Progenitor cell of endocrine pancreas (in vitro differentiated cells): ENCODE data around the gene GRK5. TPM values are rescaled to one million over a fixed set of nuclear protein-coding genes. Genes with fewer than 3 reads are reported as not detected.

ENCODE experiments used
- DNase-seq: peaks from one replicate; pipeline ENCODE4 v3.0.0; 2021; ENCODE audit warnings: low spot score; ENCODE audit not compliant: unreplicated experiment
- H3K27ac Mint-ChIP-seq: 2 replicates; pipeline ENCODE4 v1.8.0; 2021; ENCODE audit warnings: mild to moderate bottlenecking, moderate library complexity, mixed read lengths
- H3K27me3 Mint-ChIP-seq: 2 replicates; pipeline ENCODE4 v1.8.0; 2021; ENCODE audit warnings: mixed read lengths
- H3K36me3 Mint-ChIP-seq: 2 replicates; pipeline ENCODE4 v1.8.0; 2022; ENCODE audit warnings: mixed read lengths; ENCODE audit not compliant: insufficient read depth
- H3K4me1 Mint-ChIP-seq: 2 replicates; pipeline ENCODE4 v1.8.0; 2021; ENCODE audit warnings: low read depth, mixed read lengths
- H3K4me3 Mint-ChIP-seq: 2 replicates; pipeline ENCODE4 v1.8.0; 2021; ENCODE audit warnings: low read depth, mild to moderate bottlenecking, moderate library complexity, mixed read lengths
- H3K9me3 Mint-ChIP-seq: 2 replicates; pipeline ENCODE4 v1.8.0; 2021; ENCODE audit warnings: low read depth, mixed read lengths
- total RNA-seq: library from RNA; stranded (reverse); gene quantifications from 2 replicates; pipeline ENCODE4 v1.2.1, GENCODE V29; 2021
- TF ChIP-seq, protein P1 (sequence below): fragments of 200-600 bp; sonication (generic); IDR thresholded peaks from one replicate; pipeline ENCODE4 v1.5.0; 2021; ENCODE audit warnings: antibody characterized with exemption, mild to moderate bottlenecking; ENCODE audit not compliant: unreplicated experiment

The GRK5 gene
- total RNA-seq, 1 donor from 2014 or later, result 21.6 TPM

DNA sequence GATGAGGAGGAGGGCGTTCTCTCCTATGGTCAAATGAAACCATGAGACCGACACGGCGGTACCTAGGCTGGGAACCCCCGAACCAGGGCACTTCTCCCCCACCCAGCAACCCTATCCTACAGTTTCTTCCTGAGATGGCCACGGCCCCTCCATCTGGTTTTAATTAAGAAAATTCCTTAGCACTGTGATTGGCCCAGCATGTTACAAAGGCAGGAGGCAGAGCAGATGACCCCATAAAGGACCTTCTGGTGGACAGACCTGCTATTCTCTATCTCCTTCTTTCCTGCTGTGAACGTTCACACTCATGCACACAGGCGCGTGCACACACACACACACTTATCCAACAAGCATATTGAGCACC, 205.7 kb downstream of the GRK5 start:
- peak overlapping the region; percentile 20 for H3K4me3 Mint-ChIP-seq
- TF ChIP-seq, protein P1, sequence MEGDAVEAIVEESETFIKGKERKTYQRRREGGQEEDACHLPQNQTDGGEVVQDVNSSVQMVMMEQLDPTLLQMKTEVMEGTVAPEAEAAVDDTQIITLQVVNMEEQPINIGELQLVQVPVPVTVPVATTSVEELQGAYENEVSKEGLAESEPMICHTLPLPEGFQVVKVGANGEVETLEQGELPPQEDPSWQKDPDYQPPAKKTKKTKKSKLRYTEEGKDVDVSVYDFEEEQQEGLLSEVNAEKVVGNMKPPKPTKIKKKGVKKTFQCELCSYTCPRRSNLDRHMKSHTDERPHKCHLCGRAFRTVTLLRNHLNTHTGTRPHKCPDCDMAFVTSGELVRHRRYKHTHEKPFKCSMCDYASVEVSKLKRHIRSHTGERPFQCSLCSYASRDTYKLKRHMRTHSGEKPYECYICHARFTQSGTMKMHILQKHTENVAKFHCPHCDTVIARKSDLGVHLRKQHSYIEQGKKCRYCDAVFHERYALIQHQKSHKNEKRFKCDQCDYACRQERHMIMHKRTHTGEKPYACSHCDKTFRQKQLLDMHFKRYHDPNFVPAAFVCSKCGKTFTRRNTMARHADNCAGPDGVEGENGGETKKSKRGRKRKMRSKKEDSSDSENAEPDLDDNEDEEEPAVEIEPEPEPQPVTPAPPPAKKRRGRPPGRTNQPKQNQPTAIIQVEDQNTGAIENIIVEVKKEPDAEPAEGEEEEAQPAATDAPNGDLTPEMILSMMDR, result no peak
- H3K27ac Mint-ChIP-seq, result peak overlapping the region; percentile 97
- H3K4me1 Mint-ChIP-seq, result peaks cover 49% of the 10 kb centered on the region
- H3K9me3 Mint-ChIP-seq, result no peaks in the 10 kb centered on the region
- H3K27me3 Mint-ChIP-seq, result no peaks in the 10 kb centered on the region
- no peak for DNase-seq
- H3K36me3 Mint-ChIP-seq, result no peaks in the 10 kb centered on the region

DNA sequence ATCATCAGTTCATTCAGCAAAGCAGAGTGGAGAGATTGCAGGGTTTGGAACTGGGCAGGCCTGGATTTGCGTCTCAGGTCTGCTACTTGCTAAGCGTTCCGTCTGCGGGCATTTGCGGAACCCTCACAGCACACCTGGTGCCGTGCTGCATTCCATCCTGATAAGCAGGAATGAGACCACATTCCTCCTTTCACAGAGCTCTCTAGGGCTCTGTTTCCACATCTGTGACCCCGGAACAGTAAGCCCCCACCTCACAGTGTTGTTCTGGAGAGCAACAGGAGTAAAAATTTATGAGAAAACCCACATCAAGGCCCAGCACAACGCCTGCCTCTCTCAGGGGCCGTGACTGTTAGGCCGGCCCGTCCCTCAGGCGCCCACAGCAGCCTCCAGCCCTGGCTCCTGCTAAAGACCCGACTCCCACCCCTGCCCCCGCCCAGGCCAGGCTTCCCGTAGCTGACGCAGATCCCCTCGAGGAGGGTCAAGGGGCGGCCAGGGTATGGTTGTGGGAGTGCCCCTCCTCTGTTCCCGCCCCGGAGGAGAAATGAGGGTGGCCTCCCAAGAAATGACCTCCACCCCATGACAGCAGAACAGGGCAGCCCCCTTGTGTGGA, 206.2 kb downstream of the GRK5 start:
- Mint-ChIP-seq H3K4me3 (peak overlapping the region; percentile 20), H3K36me3 (no peaks in the 10 kb centered on the region), H3K4me1 (peaks cover 48% of the 10 kb centered on the region), H3K27me3 (no peaks in the 10 kb centered on the region), H3K27ac (peak overlapping the region; percentile 97), H3K9me3 (no peaks in the 10 kb centered on the region)
- TF ChIP-seq, protein P1, result no peak
- DNase-seq, result peak; percentile 22

DNA sequence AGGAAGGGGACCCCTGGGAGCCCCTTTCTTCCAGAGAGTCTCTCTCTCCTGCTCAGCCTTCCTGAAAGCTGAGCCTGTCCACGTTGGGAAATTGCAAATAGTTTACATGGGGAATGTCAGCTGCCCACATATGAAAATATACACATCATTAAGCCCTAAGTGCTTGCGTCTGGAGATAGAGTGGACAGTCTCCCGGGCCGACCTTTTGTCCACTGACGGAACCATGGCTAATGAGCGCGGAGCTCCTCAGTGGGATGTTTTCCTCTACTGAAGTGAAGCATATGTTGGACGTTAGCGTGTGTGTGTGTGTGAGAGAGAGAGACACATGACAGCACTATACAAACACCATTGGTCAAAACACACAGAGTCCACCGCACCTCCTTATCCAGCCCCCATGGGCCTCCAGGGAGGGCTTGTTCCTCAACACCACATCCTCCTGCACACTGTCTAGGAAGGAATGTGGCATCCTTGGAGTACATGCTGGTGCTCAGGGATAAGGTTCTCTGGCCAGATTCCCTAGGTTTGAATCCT, 206.8 kb downstream of the GRK5 start:
- TF ChIP-seq, protein P1, result no peak
- peak overlapping the region; percentile 97 for H3K27ac Mint-ChIP-seq
- H3K36me3 Mint-ChIP-seq, result no peaks in the 10 kb centered on the region
- H3K27me3 Mint-ChIP-seq, result no peaks in the 10 kb centered on the region
- no peak for DNase-seq
- peaks cover 44% of the 10 kb centered on the region for H3K4me1 Mint-ChIP-seq
- H3K4me3 Mint-ChIP-seq, result no peak overlapping the region
- no peaks in the 10 kb centered on the region for H3K9me3 Mint-ChIP-seq

DNA sequence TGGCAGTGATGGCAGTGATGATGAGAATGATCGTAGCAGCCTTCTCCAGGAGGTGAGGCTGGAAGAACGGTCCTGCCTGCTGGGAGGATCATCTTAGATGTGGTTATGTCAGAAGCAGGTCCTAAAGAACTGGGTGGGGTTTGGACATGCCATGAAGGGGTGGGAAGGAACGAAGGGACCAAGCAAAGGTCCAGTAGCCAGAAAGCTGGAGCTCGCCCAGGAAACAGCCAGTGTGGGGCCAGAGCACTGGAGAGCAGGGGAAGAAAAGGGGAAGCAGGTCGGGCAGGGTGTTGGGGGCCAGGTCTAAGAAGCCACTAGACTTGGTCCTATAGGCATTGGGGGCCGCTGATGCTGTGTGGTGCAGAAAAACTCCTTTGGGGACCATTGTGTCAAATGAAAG, 207.8 kb downstream of the GRK5 start:
- Mint-ChIP-seq H3K4me3 (no peak overlapping the region), H3K9me3 (no peaks in the 10 kb centered on the region), H3K27ac (no peak overlapping the region), H3K27me3 (no peaks in the 10 kb centered on the region), H3K36me3 (no peaks in the 10 kb centered on the region), H3K4me1 (peaks cover 34% of the 10 kb centered on the region)
- TF ChIP-seq, protein P1, result no peak
- no peak for DNase-seq

DNA sequence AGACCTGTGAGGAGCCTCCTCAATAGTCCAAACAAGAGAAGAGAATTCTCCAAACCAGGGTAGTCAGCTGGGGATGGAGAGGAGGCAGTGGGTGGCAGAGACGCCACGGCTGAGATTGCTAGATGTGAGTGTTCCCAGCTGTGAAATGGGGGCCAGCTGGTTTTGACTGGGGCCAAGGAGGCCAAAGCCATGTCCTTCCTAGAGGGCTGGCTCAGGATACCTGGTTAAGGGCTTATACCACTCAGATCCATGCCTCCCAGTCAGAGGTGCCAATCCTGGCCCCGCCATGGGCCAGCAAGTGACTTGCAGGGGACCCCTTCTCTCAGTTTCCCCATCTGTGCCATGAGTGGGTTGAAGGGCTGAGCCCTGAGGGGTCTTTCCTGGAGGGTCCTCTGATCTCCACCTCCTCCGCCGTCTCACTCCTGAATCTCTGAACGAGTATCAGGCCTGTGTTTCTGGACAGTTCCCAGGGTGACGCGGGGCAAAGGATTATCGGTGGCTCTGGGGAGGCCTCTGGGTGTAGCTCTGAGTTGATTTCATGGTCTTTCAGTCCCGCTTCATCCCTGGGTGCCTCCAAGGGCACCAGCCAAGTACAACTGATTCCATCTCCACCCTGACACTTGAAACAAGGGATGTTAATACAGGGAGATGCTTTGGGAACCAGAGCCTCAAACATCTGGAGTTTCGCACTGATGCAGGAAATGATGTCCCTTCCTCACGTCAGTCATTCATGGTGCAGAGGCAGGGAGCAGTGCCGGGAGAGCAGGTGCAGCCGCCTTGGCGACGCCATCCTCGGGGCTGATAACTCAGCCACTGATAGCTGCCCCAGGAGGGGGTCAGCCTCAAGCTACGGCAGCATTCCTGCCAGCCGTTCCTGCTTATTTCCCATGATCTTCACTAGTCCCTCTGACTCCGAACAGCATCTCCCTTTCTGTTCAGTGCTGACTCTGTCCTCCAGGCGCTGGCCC, 208.4 kb downstream of the GRK5 start:
- Mint-ChIP-seq H3K36me3 (no peaks in the 10 kb centered on the region), H3K27me3 (no peaks in the 10 kb centered on the region), H3K27ac (peak overlapping the region; percentile 63), H3K9me3 (no peaks in the 10 kb centered on the region), H3K4me1 (peaks cover 27% of the 10 kb centered on the region), H3K4me3 (no peak overlapping the region)
- TF ChIP-seq, protein P1, result no peak
- no peak for DNase-seq
